ENCODE measurements around the gene SMARCC2. TPM values are rescaled to one million over a fixed set of nuclear protein-coding genes. Genes with fewer than 3 reads are reported as not detected.

Gene SMARCC2
- total RNA-seq, 1 experiment from 2014 or later: 129 TPM

- peaks cover 3% of the 10 kb centered on the region; the same call in 1 of the 2 replicates for H3K4me1 ChIP-seq (ENCODE audit: control insufficient read depth, insufficient read depth, low read length)
- in situ Hi-C loops (cut with HindIII; ENCODE audit: low pct_unique_long_range_greater_than_20kb, low sequenced_read_pairs): no loop called here
- no peaks in the 10 kb centered on the region for H3K27me3 ChIP-seq (ENCODE audit: control insufficient read depth, insufficient read depth, low read length)
- TF ChIP-seq TCF7L2 (IDR thresholded peaks at IDR 0.05; ENCODE audit: low read depth, low read length) (no peak), POLR2AphosphoS5 (IDR thresholded peaks at IDR 0.05; ENCODE audit: low read depth, low read length) (no peak), CTCF (IDR thresholded peaks at IDR 0.05) (no peak), SIN3A (IDR thresholded peaks at IDR 0.05; ENCODE audit: borderline replicate concordance, insufficient read depth, low read depth, low read length) (no peak), REST (IDR thresholded peaks at IDR 0.05; ENCODE audit: insufficient read depth in 1 of 2, low read depth in 2 of 2, low read length in 1 of 2) (no peak)
- POLR2A ChIA-PET: interaction anchor here (0.7 kb wide), 1 partner anchor 16 kb away, joined by 5 read pairs; the partner anchor contains the start of gene RNF41
- no peak overlapping the region for H3K27ac ChIP-seq (ENCODE audit: low read length)
- no TSS peak for BruUV-seq (replicated peaks)
- H3K36me3 ChIP-seq (ENCODE audit: control insufficient read depth, insufficient read depth, low read length): peaks cover 15% of the 10 kb centered on the region
- H3K4me3 ChIP-seq (ENCODE audit: low read depth in 2 of 2, low read length in 2 of 2): no peak overlapping the region
- DNase-seq (ENCODE audit: low read depth, low spot score) (no peak), ATAC-seq (no peak)
- CTCF ChIA-PET: interaction anchor here (0.6 to 0.9 kb wide), 4 partner anchors 15 to 368 kb away, joined by 3 to 9 read pairs (median 7); partner anchors contain the start of gene RNF41
- intact Hi-C loops (cut with micrococcal nuclease; ENCODE audit: unreplicated experiment): no loop called here
- no peaks in the 10 kb centered on the region for H3K9me3 ChIP-seq (ENCODE audit: control insufficient read depth, insufficient read depth, low read depth, low read length)
Measured at GRCh38 chr12:56205445-56205844, 16.2 kb upstream of the SMARCC2 start.

GRCh38 chr12:56204275-56204674 lies 15.0 kb upstream of the SMARCC2 start:
- POLR2A ChIA-PET: no interaction called here

More at GRCh38 chr12:56204275-56204674, 15.0 kb upstream of the SMARCC2 start:
- no peaks in the 10 kb centered on the region for H3K27me3 ChIP-seq (ENCODE audit: control insufficient read depth, insufficient read depth, low read length)
- no peak overlapping the region for H3K4me3 ChIP-seq (ENCODE audit: low read depth in 2 of 2, low read length in 2 of 2)
- in situ Hi-C loops (cut with HindIII; ENCODE audit: low pct_unique_long_range_greater_than_20kb, low sequenced_read_pairs) (no loop called here), intact Hi-C loops (cut with micrococcal nuclease; ENCODE audit: unreplicated experiment) (no loop called here)
- ATAC-seq (no peak), DNase-seq (ENCODE audit: low read depth, low spot score) (no peak)
- peaks cover 15% of the 10 kb centered on the region for H3K36me3 ChIP-seq (ENCODE audit: control insufficient read depth, insufficient read depth, low read length)
- peaks cover 3% of the 10 kb centered on the region; the same call in 1 of the 2 replicates for H3K4me1 ChIP-seq (ENCODE audit: control insufficient read depth, insufficient read depth, low read length)
- H3K9me3 ChIP-seq (ENCODE audit: control insufficient read depth, insufficient read depth, low read depth, low read length): no peaks in the 10 kb centered on the region
- TF ChIP-seq POLR2AphosphoS5 (IDR thresholded peaks at IDR 0.05; ENCODE audit: low read depth, low read length) (no peak), REST (IDR thresholded peaks at IDR 0.05; ENCODE audit: insufficient read depth in 1 of 2, low read depth in 2 of 2, low read length in 1 of 2) (no peak), CTCF (IDR thresholded peaks at IDR 0.05) (no peak), TCF7L2 (IDR thresholded peaks at IDR 0.05; ENCODE audit: low read depth, low read length) (no peak), SIN3A (IDR thresholded peaks at IDR 0.05; ENCODE audit: borderline replicate concordance, insufficient read depth, low read depth, low read length) (no peak)
- CTCF ChIA-PET: no interaction called here
- no peak overlapping the region for H3K27ac ChIP-seq (ENCODE audit: low read length)
- no TSS peak for BruUV-seq (replicated peaks)

All from Panc1 (cell line).